H9 (cell line): ENCODE data around the gene NRK. TPM values are rescaled to one million over a fixed set of nuclear protein-coding genes. Genes with fewer than 3 reads are reported as not detected.

ENCODE experiments used
- DNase-seq: peaks from one replicate; pipeline ENCODE4 v3.0.0-alpha.2; 2017
- H2AFZ ChIP-seq: one replicate; pipeline ENCODE4 v1.6.1; 2013; ENCODE audit warnings: mild to moderate bottlenecking, low read length, control low read depth, moderate library complexity
- H2AK5ac ChIP-seq: 2 replicates; pipeline ENCODE4 v1.6.1; 2013; ENCODE audit warnings: low read length, control low read depth, mixed read lengths; ENCODE audit not compliant: insufficient read length
- H2BK120ac ChIP-seq: one replicate; pipeline ENCODE4 v1.6.1; 2013; ENCODE audit warnings: low read depth, mild to moderate bottlenecking, low read length, control low read depth, inconsistent platforms; ENCODE audit not compliant: poor library complexity, severe bottlenecking
- H2BK12ac ChIP-seq: 2 replicates; pipeline ENCODE4 v1.6.1; 2013; ENCODE audit warnings: low read length, control low read depth, mixed read lengths, low read depth; ENCODE audit not compliant: insufficient read length
- H2BK15ac ChIP-seq: 2 replicates; pipeline ENCODE4 v1.6.1; 2013; ENCODE audit warnings: low read depth, low read length, control low read depth
- H2BK20ac ChIP-seq: one replicate; pipeline ENCODE4 v1.6.1; 2013; ENCODE audit warnings: low read depth, mild to moderate bottlenecking, low read length, control low read depth, inconsistent platforms; ENCODE audit not compliant: poor library complexity, severe bottlenecking
- H2BK5ac ChIP-seq: 2 replicates; pipeline ENCODE4 v1.6.1; 2013; ENCODE audit warnings: low read length, control low read depth, mixed read lengths; ENCODE audit not compliant: insufficient read length
- H3K14ac ChIP-seq: 2 replicates; pipeline ENCODE4 v1.6.1; 2013; ENCODE audit warnings: low read length, control low read depth; ENCODE audit not compliant: insufficient read depth
- H3K18ac ChIP-seq: 2 replicates; pipeline ENCODE4 v1.6.1; 2013; ENCODE audit warnings: low read depth, mild to moderate bottlenecking, mixed read lengths, low read length, control low read depth; ENCODE audit not compliant: insufficient read length
- H3K23ac ChIP-seq: 2 replicates; pipeline ENCODE4 v1.6.1; 2013; ENCODE audit warnings: low read length, control low read depth, mixed read lengths, low read depth; ENCODE audit not compliant: insufficient read length
- H3K23me2 ChIP-seq: 2 replicates; pipeline ENCODE4 v1.6.1; 2013; ENCODE audit warnings: low read depth, mild to moderate bottlenecking, mixed read lengths, low read length, control low read depth; ENCODE audit not compliant: insufficient read length, poor library complexity, severe bottlenecking
- H3K27ac ChIP-seq: 2 replicates; pipeline ENCODE4 v1.5.1; 2013; ENCODE audit warnings: low read length, control low read depth, mixed read lengths, low read depth; ENCODE audit not compliant: insufficient read length
- H3K27me3 ChIP-seq: 2 replicates; pipeline ENCODE4 v1.6.1; 2013; ENCODE audit warnings: low read length, control low read depth, inconsistent platforms; ENCODE audit not compliant: insufficient read depth
- H3K4ac ChIP-seq: 2 replicates; pipeline ENCODE4 v1.6.1; 2013; ENCODE audit warnings: low read depth, mild to moderate bottlenecking, control low read depth, inconsistent platforms, low read length, moderate library complexity
- H3K4me1 ChIP-seq: 2 replicates; pipeline ENCODE4 v1.6.1; 2013; ENCODE audit warnings: low read length, control low read depth, inconsistent platforms; ENCODE audit not compliant: insufficient read depth
- H3K4me2 ChIP-seq: 2 replicates; pipeline ENCODE4 v1.6.1; 2013; ENCODE audit warnings: low read length, control low read depth, mixed read lengths; ENCODE audit not compliant: insufficient read length, insufficient read depth
- H3K56ac ChIP-seq: 2 replicates; pipeline ENCODE4 v1.6.1; 2013; ENCODE audit warnings: low read depth, mild to moderate bottlenecking, mixed read lengths, low read length, control low read depth; ENCODE audit not compliant: insufficient read length
- H3K79me1 ChIP-seq: 2 replicates; pipeline ENCODE4 v1.6.1; 2013; ENCODE audit warnings: low read depth, mild to moderate bottlenecking, moderate library complexity, low read length, control low read depth, inconsistent platforms; ENCODE audit not compliant: insufficient read depth, poor library complexity, severe bottlenecking
- H3K79me2 ChIP-seq: 2 replicates; pipeline ENCODE4 v1.6.1; 2013; ENCODE audit warnings: low read length, control low read depth, inconsistent platforms; ENCODE audit not compliant: insufficient read depth
- H3K9ac ChIP-seq: 2 replicates; pipeline ENCODE4 v1.6.1; 2013; ENCODE audit warnings: low read length, control low read depth, mixed read lengths; ENCODE audit not compliant: insufficient read length; ENCODE audit errors: extremely low read depth
- H3K9me3 ChIP-seq: one replicate; pipeline ENCODE4 v1.6.1; 2013; ENCODE audit warnings: low read depth, low read length, inconsistent platforms; ENCODE audit not compliant: control insufficient read depth
- H3T11ph ChIP-seq: one replicate; pipeline ENCODE4 v1.6.1; 2013; ENCODE audit warnings: mild to moderate bottlenecking, low read length, control low read depth, inconsistent platforms
- H4K20me1 ChIP-seq: one replicate; pipeline ENCODE4 v1.6.1; 2013; ENCODE audit not compliant: control insufficient read depth, insufficient read length, insufficient read depth
- H4K5ac ChIP-seq: 2 replicates; pipeline ENCODE4 v1.6.1; 2013; ENCODE audit warnings: low read depth, mild to moderate bottlenecking, mixed read lengths, low read length, control low read depth; ENCODE audit not compliant: insufficient read length
- H4K8ac ChIP-seq: replicated peaks from 2 replicates; pipeline ENCODE4 v1.6.1; 2013; ENCODE audit warnings: low read length, control low read depth, mixed read lengths, low read depth; ENCODE audit not compliant: insufficient read length
- H4K91ac ChIP-seq: 2 replicates; pipeline ENCODE4 v1.6.1; 2013; ENCODE audit warnings: low read depth, mild to moderate bottlenecking, moderate library complexity, mixed read lengths, low read length, control low read depth; ENCODE audit not compliant: insufficient read length
- H3K27ac Mint-ChIP-seq, 3 experiments: 2 replicates in 2 of 3; 3 replicates in 1 of 3; pipeline ENCODE4 v1.8.0; 2020 to 2021; ENCODE audit warnings: mixed read lengths in 3 of 3, mild to moderate bottlenecking in 1 of 3, moderate library complexity in 1 of 3
- H3K27me3 Mint-ChIP-seq: 2 replicates; pipeline ENCODE4 v1.8.0; 2021; ENCODE audit warnings: low read depth, mild to moderate bottlenecking, moderate library complexity, mixed read lengths
- H3K36me3 Mint-ChIP-seq, 3 experiments: 2 replicates in 2 of 3; 3 replicates in 1 of 3; pipeline ENCODE4 v1.8.0; 2020 to 2021; ENCODE audit warnings: low read depth in 3 of 3, mixed read lengths in 3 of 3; ENCODE audit not compliant: insufficient read depth in 1 of 3
- H3K4me1 Mint-ChIP-seq, 2 experiments: 2 replicates each; pipeline ENCODE4 v1.8.0; 2020; ENCODE audit warnings: mixed read lengths in 2 of 2
- H3K4me3 Mint-ChIP-seq, 2 experiments: 2 replicates in 1 of 2; 3 replicates in 1 of 2; pipeline ENCODE4 v1.8.0; 2020 to 2021; ENCODE audit warnings: mild to moderate bottlenecking in 2 of 2, mixed read lengths in 2 of 2, moderate library complexity in 1 of 2
- H3K9me3 Mint-ChIP-seq, 2 experiments: 2 replicates in 1 of 2; 3 replicates in 1 of 2; pipeline ENCODE4 v1.8.0; 2020; ENCODE audit warnings: mild to moderate bottlenecking in 2 of 2, mixed read lengths in 2 of 2, moderate library complexity in 1 of 2
- CTCF ChIP-seq: fragments of 200-600 bp; sonication (generic); conservative IDR thresholded peaks from 3 replicates; pipeline ENCODE4 v1.8.0; 2021; ENCODE audit warnings: antibody characterized with exemption, mild to moderate bottlenecking
- WGBS: extraction: QIAGEN DNeasy Blood & Tissue Kit; methylation state at CpG from one replicate; pipeline ENCODE4 v1.1.7; 2013; ENCODE audit warnings: missing lambda C conversion rate, low lambda C conversion rate, mixed read lengths; ENCODE audit not compliant: insufficient read length; ENCODE audit errors: extremely low coverage; 5-methylcytosine and 5-hydroxymethylcytosine counted together
- total RNA-seq: library from RNA; stranded (reverse); gene quantifications from 2 replicates; pipeline ENCODE4 v1.2.1, GENCODE V29; 2021

Gene NRK
- total RNA-seq, 1 experiment from 2014 or later, result 1.4 TPM

GRCh38 chrX:105969487-105969886, 147.1 kb downstream of the NRK start:
- H3K27ac Mint-ChIP-seq, result no peak overlapping the region
- Histone ChIP-seq H3K4ac (no peak overlapping the region), H3K4me2 (no peak overlapping the region), H3K9ac (no peak overlapping the region), H2BK5ac (no peak overlapping the region), H2BK15ac (no peak overlapping the region), H4K5ac (no peak overlapping the region), H3K14ac (no peak overlapping the region), H3K27me3 (no peaks in the 10 kb centered on the region), H3K27ac (no peak overlapping the region), H3K79me1 (no peaks in the 10 kb centered on the region), H4K8ac (no peak overlapping the region), H2BK20ac (no peak overlapping the region), H3T11ph (no peak overlapping the region), H2AK5ac (no peak overlapping the region), H2BK12ac (no peak overlapping the region), H2BK120ac (no peak overlapping the region), H3K18ac (no peak overlapping the region), H4K20me1 (no peaks in the 10 kb centered on the region), H3K56ac (no peak overlapping the region), H3K9me3 (no peaks in the 10 kb centered on the region), H3K23ac (no peak overlapping the region), H3K4me1 (no peaks in the 10 kb centered on the region), H2AFZ (no peak overlapping the region), H4K91ac (no peak overlapping the region), H3K23me2 (no peaks in the 10 kb centered on the region), H3K79me2 (no peaks in the 10 kb centered on the region)
- no peak for TF ChIP-seq CTCF
- no peak overlapping the region for H3K4me3 Mint-ChIP-seq
- no peak for DNase-seq
- H3K4me1 Mint-ChIP-seq, result no peaks in the 10 kb centered on the region
- H3K27me3 Mint-ChIP-seq, result no peaks in the 10 kb centered on the region; the same call in 1 of the 2 replicates
- no peaks in the 10 kb centered on the region; a peak in 1 of 7 replicates for H3K36me3 Mint-ChIP-seq
- WGBS, result no CpG with 5 or more reads among the region's 5 CpGs
- peaks cover 23 to 62% of the 10 kb centered on the region in 2 experiments for H3K9me3 Mint-ChIP-seq
